Measurements from ENCODE around the gene NTN1. TPM values are rescaled to one million over a fixed set of nuclear protein-coding genes. Genes with fewer than 3 reads are reported as not detected.
"Not testable (repeated sequence)": the region's sequence is repeated elsewhere in the genome, so short reads cannot be mapped to it uniquely, and the experiment has no call there.

The NTN1 gene
- total and polyA plus RNA-seq, 12 donors: 0.12 to 0.84 (median 0.28) TPM

- 55 to 64% (median 62%) methylated on average over 21 to 25 of the region's 25 CpGs for WGBS, 4 donors
- Histone ChIP-seq H3K36me3 (replicated peaks in 1 of 2) (no peaks in the 10 kb centered on the region), H3K27ac (no peak overlapping the region), H3K9me3 (replicated peaks in 1 of 3) (no peaks in the 10 kb centered on the region), H3K4me3 (no peak overlapping the region), H3K4me1 (replicated peaks in 1 of 2) (no peaks in the 10 kb centered on the region), H3K27me3 (no peaks in the 10 kb centered on the region)
- intact Hi-C loops (cut with DNase I): no loop called here
- TF ChIP-seq, protein P1, sequence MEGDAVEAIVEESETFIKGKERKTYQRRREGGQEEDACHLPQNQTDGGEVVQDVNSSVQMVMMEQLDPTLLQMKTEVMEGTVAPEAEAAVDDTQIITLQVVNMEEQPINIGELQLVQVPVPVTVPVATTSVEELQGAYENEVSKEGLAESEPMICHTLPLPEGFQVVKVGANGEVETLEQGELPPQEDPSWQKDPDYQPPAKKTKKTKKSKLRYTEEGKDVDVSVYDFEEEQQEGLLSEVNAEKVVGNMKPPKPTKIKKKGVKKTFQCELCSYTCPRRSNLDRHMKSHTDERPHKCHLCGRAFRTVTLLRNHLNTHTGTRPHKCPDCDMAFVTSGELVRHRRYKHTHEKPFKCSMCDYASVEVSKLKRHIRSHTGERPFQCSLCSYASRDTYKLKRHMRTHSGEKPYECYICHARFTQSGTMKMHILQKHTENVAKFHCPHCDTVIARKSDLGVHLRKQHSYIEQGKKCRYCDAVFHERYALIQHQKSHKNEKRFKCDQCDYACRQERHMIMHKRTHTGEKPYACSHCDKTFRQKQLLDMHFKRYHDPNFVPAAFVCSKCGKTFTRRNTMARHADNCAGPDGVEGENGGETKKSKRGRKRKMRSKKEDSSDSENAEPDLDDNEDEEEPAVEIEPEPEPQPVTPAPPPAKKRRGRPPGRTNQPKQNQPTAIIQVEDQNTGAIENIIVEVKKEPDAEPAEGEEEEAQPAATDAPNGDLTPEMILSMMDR (IDR thresholded peaks at IDR 0.05): no peak
- no peak for TF ChIP-seq POLR2A (IDR thresholded peaks at IDR 0.05)
- DNase-seq: no peak
Measured at GRCh38 chr17:9150446-9151090, 129.3 kb downstream of the NTN1 start.

DNA sequence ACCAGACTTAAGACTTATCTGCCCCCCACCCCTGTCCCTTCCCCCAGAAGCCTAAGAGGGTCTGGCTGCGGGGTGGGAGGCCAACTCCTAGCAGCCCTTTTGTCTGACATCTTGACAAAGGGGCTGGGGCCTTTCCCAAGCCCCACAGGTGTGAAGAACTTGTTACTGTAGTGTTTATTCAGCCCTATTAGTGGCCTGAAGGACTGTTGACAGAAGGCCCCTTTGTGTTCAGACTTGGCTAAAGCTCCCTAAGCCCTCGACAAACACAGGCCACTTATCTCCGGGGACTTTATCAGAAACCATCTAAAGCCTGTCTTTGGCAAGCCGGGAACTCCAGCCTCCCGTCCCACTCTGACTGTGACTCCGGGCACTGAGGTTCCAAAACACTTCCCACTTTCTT is 129.8 kb downstream of the NTN1 start:
- Histone ChIP-seq H3K27ac (no peak overlapping the region), H3K4me3 (no peak overlapping the region), H3K4me1 (replicated peaks in 1 of 2) (no peaks in the 10 kb centered on the region), H3K36me3 (replicated peaks in 1 of 2) (no peaks in the 10 kb centered on the region), H3K27me3 (no peaks in the 10 kb centered on the region), H3K9me3 (replicated peaks in 1 of 3) (no peaks in the 10 kb centered on the region)
- TF ChIP-seq, protein P1 (IDR thresholded peaks at IDR 0.05): no peak
- no peak for TF ChIP-seq POLR2A (IDR thresholded peaks at IDR 0.05)
- DNase-seq: no peak
- intact Hi-C loops (cut with DNase I): no loop called here
- WGBS, 4 donors: 43 to 71% (median 52%) methylated on average over 6 of the region's 6 CpGs

DNA sequence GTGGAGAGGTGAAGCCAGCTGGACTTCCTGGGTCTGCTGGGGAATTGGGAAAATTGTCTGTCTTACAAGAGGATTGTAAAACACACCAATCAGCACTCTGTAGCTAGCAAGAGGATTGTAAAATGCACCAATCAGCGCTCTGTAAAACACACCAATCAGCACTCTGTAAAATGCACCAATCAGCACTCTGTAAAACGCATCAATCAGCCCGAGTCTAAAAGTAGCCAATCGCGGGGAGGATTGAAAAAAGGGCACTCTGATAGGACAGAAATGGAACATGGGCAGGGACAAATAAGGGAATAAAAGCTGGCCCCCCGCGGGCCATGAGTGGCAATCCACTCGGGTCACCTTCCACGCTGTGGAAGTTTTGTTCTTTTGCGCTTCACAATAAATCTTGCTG is 130.4 kb downstream of the NTN1 start:
- DNase-seq; H3K9me3 ChIP-seq (replicated peaks in 1 of 3); H3K4me1 ChIP-seq (replicated peaks in 1 of 2); H3K27ac ChIP-seq; H3K27me3 ChIP-seq; H3K4me3 ChIP-seq; H3K36me3 ChIP-seq (replicated peaks in 1 of 2); intact Hi-C loops (cut with DNase I): not testable (repeated sequence)
- WGBS, 4 donors: 93 to 97% (median 95%) methylated on average over 10 of the region's 10 CpGs

DNA sequence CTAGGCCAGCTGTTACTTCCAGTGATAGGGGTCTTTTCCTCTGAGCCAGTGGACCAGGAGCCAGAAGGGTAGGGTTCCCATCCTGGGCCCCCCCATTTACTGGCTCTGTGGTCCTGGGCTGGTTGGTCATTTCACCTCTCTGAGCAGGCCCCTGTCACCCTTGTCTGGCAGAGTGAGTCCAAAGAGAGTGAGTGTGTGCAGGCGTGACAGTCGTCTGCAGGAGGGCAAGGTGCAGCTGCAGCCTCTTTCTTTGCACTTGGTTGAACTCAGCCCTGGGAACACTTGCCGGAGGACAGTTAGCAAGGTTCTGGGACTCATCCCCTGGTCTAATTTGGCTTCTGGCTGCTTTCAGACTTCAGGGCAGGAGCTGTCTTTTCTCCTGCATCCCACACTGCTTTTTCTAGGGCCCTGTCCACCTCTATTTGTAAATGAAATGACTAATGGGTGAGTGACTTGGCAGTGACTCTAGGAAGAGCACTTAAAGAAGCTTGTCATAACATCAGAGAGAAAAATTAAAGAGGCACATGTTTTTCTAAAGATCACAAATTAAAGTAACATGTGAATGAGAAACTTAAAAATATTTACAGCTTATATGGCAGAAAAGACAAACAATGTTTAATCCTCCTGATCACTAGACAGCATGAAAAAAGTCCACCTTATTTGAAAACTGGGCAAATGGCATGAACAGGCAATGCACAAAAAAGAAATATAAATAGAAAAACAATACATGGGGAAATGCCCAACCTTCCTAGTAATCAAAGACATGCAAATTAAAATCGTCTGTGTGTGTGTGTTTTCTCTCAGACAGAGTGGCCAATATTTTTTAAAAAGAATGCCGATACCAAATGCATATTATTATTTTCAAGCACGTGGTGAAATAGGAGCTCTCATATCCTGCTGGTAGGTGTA is 137.5 kb downstream of the NTN1 start:
- Histone ChIP-seq H3K9me3 (replicated peaks in 1 of 3) (no peaks in the 10 kb centered on the region), H3K4me1 (replicated peaks in 1 of 2) (no peaks in the 10 kb centered on the region), H3K27ac (no peak overlapping the region), H3K4me3 (no peak overlapping the region), H3K36me3 (replicated peaks in 1 of 2) (no peaks in the 10 kb centered on the region), H3K27me3 (no peaks in the 10 kb centered on the region)
- intact Hi-C loops (cut with DNase I): no loop called here
- TF ChIP-seq POLR2A (IDR thresholded peaks at IDR 0.05): no peak
- TF ChIP-seq, protein P1 (IDR thresholded peaks at IDR 0.05): no peak
- DNase-seq: no peak
- WGBS, 4 donors: 76 to 86% (median 84%) methylated on average over 3 to 6 of the region's 6 CpGs

Measured in adrenal gland (tissue), 12 donors.